Left forelimb (tissue), 1 donor: ENCODE data around the gene ENDOG.
"Not testable (repeated sequence)": the region's sequence is repeated elsewhere in the genome, so short reads cannot be mapped to it uniquely, and the experiment has no call there.

Experiments used
- DNase-seq: peaks from one replicate; pipeline ENCODE4 v3.0.0-alpha.2; 2018; ENCODE audit warnings: low spot score

ENDOG gene

DNA sequence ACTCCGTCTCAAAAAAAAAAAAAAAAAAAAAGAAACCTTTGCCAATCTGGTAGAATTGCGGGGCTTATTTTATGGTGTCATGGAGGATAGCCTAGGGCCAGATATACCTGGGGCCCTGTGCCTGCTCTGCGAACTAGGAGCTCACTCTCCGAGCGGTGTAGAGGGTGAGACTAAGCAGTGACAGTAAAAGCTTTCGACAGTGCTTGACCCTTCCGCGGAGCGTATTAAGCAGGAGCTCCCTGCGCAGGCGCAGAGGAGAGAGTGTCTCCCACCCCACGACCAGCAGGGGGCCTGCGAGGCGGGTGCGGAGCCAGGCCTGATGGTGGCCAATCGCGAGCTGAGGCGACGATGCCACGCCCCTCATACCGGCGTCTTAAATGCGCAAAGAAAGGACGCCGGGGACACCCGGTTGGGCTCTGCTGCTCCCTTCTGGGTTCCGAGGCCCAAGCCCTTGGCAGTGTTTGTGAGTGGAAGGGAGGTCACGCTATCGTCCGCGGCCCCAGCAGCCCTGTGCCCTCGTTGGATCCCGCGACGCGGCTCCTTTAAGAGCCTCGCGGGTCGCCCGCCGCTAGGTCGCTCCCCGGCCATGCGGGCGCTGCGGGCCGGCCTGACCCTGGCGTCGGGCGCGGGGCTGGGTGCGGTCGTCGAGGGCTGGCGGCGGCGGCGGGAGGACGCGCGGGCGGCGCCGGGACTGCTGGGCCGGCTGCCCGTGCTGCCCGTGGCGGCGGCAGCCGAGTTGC, at the start of gene ENDOG:
Gene ENDOG (plus strand): TSS at position 402 of the 740 bp plus-strand sequence. CDS start 185 bp downstream, at position 587.
- DNase-seq: peak; percentile 97

- DNase-seq: no peak
Observed at GRCh38 chr9:128768606-128769005, 49.7 kb upstream of the ENDOG start.

DNA sequence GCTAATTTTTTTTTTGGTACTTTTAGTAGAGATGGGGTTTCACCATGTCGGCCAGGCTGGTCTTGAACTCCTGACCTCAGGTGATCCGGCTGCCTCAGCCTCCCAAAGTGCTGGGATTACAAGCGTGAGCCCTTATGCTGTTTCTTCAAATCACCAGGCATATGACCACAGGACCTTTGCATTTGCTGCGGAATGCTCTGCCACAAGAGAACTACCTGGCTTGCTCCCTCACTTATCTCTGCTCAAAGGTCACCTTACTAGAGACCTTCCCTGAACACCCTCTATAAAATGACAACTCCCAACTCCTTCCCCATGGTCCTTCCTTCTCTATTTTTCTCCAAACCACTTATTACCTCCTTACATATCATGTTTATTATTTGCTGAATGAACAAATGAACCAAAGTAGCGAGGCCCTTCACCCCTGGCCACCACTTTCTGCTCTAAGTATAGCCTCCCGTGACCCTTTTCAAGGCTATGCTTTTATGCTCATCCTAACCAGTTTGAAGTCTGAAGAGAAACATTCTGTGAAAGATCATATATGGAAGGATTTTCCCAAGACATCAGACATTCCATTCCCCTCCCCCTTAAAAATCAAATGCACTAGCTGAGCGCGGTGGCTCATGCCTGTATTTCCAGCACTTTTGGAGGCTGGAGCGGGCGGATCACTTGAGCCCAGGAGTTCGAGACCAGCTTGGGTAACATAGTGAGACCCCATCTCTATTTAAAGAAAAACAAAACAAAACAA, 47.8 kb upstream of the ENDOG start:
- no peak for DNase-seq

DNA sequence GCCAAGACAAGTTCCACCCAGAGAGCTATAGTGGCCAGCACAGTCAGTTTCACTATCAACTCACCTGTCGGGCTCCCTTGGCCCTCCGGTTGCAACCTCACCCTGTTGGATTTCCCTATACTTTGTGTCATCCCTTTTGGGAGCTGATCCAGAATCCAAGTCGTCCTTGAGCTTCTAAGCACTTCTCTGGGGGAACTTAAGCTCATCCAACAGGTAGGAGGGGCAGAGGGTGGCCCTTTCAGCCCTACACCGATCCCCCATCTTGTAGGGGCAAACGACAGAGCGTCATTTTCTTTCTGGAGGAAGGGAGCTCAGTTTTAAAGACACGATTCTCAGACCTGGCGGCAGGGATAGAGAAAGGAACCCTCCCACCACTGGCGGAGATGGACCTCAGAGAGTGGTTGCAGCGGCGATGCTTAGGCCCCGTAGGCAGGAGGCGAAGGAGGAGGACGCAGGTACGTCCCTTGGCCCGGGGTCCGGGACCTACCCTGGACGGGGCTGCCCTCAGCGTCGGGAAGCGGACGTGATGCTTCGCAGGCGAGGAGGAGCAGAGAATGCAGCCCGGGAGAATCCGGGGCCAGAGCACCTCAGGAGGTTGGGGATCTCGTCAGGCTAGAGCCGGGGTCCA, 47.1 kb upstream of the ENDOG start:
- no peak for DNase-seq

DNA sequence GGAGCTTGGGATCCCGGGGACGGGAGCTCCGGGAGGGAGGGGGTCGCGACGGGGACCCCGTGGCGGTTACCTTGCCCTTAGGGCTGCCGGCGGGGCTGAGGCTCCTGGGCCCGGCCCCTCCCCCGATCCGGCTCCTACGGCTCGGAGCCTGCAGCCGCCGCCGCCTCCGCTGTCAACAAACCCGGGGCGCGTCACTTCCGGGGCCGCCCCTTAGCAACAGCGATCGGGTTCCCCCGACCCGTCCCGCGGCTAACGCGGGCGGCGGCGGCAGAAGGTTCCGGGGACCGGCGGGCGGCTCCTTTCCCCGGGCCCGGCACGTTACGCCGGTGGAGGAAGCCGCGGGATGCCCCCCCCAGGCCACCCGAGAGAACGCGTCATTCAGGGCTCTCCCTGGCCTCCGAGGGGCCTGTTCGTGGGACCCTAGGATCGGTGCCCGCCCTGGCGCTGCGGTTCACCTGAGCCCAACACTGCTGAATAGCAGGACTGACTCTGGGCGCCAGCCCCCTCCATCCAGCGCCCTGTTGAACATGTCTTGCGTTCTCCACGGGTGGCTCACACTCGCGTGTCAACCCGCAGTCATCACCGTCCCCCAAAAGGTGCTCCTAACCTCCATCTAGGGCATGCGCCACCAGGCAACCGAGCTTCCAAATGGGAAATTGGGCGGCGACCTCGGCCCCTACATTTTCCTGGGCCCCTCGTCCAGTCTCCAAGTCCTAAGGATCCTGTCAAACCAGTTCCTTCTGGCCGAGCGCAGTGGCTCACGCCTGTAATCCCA, 46.4 kb upstream of the ENDOG start, which contains the start of gene ZER1:
Gene ZER1 (minus strand): TSS at position 183 of the 775 bp plus-strand sequence. CDS start 16,362 bp downstream, outside the sequence.
- peak; percentile 94 for DNase-seq

DNA sequence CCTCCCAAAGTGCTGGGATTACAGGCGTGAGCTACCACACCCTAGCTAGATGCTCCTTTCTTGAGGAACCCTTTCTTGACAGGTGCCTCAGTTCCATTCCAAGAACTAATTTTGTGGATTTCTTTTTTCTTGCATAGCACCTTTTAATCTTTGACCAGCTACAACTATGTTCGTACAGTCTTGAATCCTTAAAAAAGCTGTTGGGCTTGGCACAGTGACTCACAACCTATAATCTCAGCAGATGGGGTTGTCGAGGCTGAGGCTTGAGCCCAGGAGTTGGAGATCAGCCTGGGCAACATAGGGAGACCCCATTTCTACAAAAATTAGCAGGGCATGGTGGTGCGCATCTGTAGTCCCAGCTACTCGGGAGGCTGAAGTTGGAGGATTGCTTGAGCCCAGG, 45.3 kb upstream of the ENDOG start:
- no peak for DNase-seq

DNA sequence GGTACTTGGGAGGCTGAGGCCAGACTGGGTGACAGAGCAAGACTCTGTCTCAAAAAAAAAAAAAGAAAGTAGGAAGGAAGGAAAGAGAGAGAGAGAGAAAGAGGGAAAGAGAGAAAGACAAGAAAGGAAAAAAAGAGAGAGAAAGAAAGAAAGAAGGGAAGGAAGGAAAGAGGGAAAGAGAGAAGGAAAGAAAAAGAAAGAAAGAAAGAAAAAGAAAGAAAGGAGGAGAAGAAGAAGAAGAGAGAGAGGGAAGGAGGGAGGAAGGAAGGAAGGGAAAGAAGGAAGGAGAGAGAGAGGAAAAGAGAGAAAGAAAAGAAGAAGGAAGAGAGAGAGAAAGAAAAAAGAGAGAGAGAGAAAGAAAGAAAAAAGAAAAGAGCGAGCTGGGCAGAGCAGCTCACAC, 43.5 kb upstream of the ENDOG start:
- DNase-seq: no peak

DNA sequence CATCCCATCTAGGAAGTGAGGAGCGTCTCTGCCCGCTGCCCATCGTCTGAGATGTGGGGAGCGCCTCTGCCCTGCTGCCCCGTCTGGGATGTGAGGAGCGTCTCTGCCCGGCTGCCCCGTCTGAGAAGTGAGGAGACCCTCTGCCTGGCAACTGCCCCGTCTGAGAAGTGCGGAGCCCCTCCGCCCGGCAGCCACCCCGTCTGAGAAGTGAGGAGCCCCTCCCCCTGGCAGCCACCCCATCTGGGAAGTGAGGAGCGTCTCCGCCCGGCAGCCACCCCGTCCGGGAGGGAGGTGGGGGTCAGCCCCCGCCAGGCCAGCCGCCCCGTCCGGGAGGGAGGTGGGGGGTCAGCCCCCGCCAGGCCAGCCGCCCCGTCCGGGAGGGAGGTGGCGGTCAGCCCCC, 38.2 kb upstream of the ENDOG start:
- DNase-seq: not testable (repeated sequence)

GRCh38 chr9:128781187-128782070, 36.9 kb upstream of the ENDOG start:
- no peak for DNase-seq

DNA sequence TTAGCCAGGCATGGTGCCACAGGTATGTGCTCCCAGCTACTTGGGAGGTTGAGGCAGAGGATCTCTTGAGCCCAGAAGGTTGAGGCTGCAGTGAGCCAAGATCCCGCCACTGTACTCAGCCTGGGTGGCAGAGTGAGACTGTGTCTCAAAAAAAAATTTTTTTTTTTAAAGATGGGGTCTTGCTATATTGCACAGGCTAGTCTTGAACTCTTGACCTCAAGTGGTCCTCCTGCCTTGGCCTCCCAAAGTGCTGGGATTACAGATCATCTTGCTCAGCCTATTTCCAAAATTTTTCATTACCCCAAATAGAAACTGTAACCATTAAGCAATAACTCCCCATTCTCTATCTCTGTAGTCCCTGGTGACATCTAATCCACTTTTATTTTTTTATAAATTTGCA, 35.6 kb upstream of the ENDOG start:
- DNase-seq: no peak

DNA sequence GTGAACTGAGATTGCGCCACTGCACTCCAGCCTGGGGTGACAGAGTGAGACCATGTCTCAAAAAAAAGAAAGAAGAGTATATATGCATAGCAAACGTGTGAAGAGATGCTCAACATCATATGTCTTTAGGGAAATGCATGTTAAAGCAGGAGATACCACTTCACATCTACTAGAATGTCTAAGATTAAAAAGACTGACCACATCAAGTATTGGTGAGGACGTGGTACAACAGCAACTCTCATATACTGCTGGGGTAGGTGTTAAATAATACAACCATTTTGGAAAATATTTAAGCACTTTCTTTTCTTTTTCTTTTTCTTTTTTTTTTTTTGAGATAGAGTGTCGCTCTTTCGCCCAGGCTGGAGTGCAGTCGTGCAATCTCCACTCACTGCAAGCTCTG, 32.9 kb upstream of the ENDOG start:
- no peak for DNase-seq

DNA sequence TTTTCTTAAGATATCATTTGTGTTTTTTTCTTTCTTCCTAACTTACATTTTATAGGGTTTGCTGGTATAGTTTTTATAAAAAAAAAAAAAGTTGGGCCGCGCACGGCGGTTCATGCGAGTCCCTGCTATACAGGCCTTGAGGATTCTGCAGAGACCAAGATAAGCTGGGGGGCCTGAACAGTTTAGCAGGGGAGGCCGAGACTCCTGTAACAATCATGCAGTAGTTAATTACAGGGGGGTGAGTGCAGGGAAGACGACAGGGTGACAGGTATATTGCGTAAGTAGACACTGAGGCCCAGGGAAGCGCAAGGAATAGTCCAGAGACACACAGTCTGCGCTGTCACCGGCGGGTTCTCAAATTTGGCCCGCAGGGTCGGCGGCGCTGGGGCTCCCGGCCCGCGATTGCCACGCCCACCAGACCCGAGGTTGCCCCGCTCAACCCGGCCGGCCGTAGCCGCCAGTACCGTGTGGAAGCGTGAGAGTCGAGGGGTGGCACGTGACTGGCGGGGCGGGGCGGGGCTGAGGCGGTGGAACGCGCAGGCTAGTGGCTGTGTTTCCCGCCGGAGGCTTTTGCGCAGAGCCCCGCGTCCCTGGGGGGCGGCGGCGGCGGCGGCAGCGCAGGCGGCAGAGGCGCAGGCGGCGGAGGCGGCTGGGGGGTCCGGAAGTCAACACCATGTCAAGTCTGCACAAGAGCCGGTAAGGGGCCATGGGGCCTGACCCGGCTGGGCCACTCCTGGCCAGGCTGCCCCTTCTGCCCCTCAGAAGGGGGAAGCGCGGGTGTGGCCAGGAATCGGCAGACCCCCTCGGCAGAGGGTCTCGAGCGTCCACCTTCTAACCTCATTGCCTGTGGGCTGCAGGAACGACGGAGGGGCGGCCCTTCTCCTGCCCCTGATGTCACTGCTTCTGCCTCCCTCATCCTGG, 31.4 kb upstream of the ENDOG start, which contains the start of gene TBC1D13:
Gene TBC1D13 (plus strand): TSS at position 573 of the 921 bp plus-strand sequence. CDS start 101 bp downstream, at position 674.
- peak; percentile 93 for DNase-seq

- no peak for DNase-seq
Observed at GRCh38 chr9:128787659-128788058, 30.6 kb upstream of the ENDOG start.

DNA sequence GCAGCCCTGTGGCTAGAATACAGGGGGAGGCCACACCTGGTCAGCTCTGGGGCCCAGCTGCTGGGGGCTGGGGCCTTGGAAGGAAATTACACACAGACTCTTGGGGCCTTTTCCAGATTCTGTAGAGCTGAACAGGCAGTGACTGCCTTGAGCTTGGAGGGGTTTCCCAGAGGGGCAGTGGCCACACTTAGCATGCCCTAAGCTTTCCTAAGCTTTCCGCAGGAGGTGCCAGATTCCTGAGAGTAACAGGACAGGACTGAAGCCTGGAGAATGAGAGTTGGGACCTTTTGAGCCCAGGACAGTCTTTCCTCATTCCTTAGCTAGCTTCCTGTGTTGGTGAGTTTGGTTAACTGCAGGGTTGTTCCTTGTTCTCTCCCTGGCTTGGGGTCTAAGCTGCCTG, 29.9 kb upstream of the ENDOG start:
- DNase-seq: no peak

DNA sequence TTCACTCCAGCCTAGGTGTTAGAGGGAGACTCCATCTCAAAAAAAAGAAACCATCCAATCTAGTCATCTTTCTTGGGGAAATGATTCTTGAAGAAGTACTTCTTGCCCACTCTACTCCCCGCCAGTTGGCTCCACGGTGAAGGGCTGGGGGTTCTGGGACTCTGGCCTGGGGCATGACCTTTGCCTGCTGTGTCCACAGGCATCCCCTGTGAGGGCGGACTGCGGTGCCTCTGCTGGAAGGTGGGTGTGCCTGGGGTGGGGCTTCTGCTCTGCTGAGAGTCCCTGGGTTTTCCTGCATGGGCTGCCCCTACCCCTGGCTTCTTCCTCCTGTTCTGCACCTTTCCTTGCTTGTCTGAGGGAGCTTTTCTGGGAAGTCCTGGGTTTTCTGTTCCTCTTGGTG, 27.8 kb upstream of the ENDOG start:
- DNase-seq: no peak

GRCh38 chr9:128792134-128792533, 26.2 kb upstream of the ENDOG start:
- no peak for DNase-seq

DNA sequence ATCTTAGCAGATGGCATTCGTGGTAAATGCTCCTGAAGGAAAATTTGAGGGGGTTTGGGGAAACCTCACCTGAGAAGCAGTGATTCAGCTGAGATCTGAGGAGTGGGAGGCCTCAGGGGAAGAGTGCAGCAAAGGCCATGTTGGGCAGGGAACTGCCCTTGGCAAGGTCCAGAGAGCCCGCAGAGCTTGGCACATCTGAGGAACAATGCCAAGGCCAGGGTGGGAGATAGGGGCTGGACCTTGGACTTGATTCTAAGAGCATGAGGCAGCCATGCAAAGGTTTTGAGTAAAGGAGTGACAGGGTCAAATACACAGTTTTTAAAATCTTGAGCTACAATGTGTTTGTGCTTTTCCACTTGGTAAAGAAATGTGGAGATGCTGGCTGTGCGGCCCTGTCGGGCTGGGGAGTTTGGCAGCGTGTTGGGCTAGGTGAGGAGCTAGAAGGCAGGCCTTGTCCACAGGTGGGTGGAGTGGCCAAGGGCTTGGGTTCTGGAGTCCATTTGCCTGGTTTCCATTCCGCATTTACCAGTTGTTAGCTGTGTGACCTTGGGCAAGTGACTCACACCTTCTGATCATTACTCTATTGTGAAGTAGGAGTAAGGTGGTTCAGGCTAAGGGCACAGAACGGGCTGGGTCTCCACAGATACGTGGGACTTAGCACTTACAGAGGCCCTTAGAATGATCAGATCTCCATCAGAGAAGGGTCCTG, 25.2 kb upstream of the ENDOG start:
- no peak for DNase-seq

DNA sequence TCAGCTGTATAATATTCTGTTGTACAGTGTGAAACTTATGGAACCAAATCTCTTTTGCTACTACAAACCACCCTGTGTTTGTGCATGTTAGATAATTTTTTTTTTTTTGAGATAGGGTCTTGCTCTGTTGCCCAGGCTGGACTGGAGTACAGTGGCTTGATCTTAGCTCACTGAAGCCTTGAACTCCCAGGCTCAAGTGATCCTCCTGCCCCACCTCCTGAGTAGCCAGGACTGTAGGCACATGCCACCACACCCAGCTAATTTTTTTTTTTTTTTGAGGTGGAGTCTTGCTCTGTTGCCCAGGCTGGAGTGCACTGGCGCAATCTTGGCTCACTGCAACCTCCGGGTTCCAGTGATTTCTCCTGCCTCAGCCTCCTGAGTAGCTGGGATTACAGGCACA, 23.3 kb upstream of the ENDOG start:
- not testable (repeated sequence) for DNase-seq

GRCh38 chr9:128798896-128799295, 19.4 kb upstream of the ENDOG start:
- DNase-seq: no peak
